H1 (cell line): ENCODE measurements around the gene TCAP.

Experiments
- BACH1 ChIP-seq: IDR thresholded peaks from 2 replicates; pipeline ENCODE4 v1.6.1; 2012; ENCODE audit warnings: low read length, improper control_type of control experiment
- BRCA1 ChIP-seq: IDR thresholded peaks from 2 replicates; pipeline ENCODE4 v1.6.1; 2012; ENCODE audit warnings: low read depth, low read length, improper control_type of control experiment
- EP300 ChIP-seq, 2 experiments: IDR thresholded peaks; 1 replicate in 1 of 2; 2 replicates in 1 of 2; pipeline ENCODE4 v1.6.1; 2011 to 2012; ENCODE audit warnings: low read depth in 2 of 2, low read length in 2 of 2, mild to moderate bottlenecking in 2 of 2, borderline replicate concordance in 1 of 2, inconsistent platforms in 1 of 2, moderate library complexity in 1 of 2
- EZH2 ChIP-seq: fragments of 200-600 bp; sonication (generic); IDR thresholded peaks from 2 replicates; pipeline ENCODE4 v1.7.1; 2012; ENCODE audit warnings: low read depth, mild to moderate bottlenecking, moderate library complexity, low read length, inconsistent platforms; ENCODE audit not compliant: severe bottlenecking
- JUND ChIP-seq: IDR thresholded peaks from 2 replicates; pipeline ENCODE4 v1.6.1; 2011; ENCODE audit warnings: mild to moderate bottlenecking, improper control_type of control experiment, low read length
- POLR2A ChIP-seq, 2 experiments: IDR thresholded peaks; 1 replicate in 1 of 2; 2 replicates in 1 of 2; pipeline ENCODE4 v1.6.1; 2011; ENCODE audit warnings: low read depth in 2 of 2, low read length in 2 of 2, mild to moderate bottlenecking in 2 of 2; ENCODE audit errors: control extremely low read depth in 1 of 2
- RAD21 ChIP-seq, 2 experiments: IDR thresholded peaks in 1 of 2; conservative IDR thresholded peaks in 1 of 2; 2 replicates each; pipeline ENCODE4 v1.6.1; 2011; ENCODE audit warnings: low read depth in 2 of 2, low read length in 2 of 2, improper control_type of control experiment in 1 of 2, inconsistent platforms in 1 of 2, mild to moderate bottlenecking in 1 of 2, moderate library complexity in 1 of 2
- RFX5 ChIP-seq: IDR thresholded peaks from 2 replicates; pipeline ENCODE4 v1.6.1; 2011; ENCODE audit warnings: low read depth, low read length, improper control_type of control experiment, borderline replicate concordance
- RNF2 ChIP-seq: fragments of 200-900, 300-1000 bp; sonication (generic); IDR thresholded peaks from 2 replicates; pipeline ENCODE4 v1.7.1; 2016; ENCODE audit warnings: borderline replicate concordance, low read depth, mild to moderate bottlenecking, antibody characterized with exemption, low read length; ENCODE audit not compliant: poor library complexity, severe bottlenecking; ENCODE audit errors: missing control alignments
- TAF1 ChIP-seq: IDR thresholded peaks from 2 replicates; pipeline ENCODE4 v1.6.1; 2011; ENCODE audit warnings: mild to moderate bottlenecking, low read depth, low read length
- TEAD4 ChIP-seq: IDR thresholded peaks from 2 replicates; pipeline ENCODE4 v1.6.1; 2012; ENCODE audit warnings: low read depth, low read length, inconsistent platforms, mixed read lengths
- TF ChIP-seq, protein P1 (sequence below), 3 experiments: IDR thresholded peaks; 1 replicate in 2 of 3; 2 replicates in 1 of 3; pipeline versions ENCODE4 v1.5.1 to v1.6.1; 2011; ENCODE audit warnings: low read length in 3 of 3, mild to moderate bottlenecking in 3 of 3, inconsistent platforms in 2 of 3, low read depth in 1 of 3, moderate library complexity in 1 of 3; ENCODE audit not compliant: insufficient read depth in 1 of 3; ENCODE audit errors: control extremely low read depth in 1 of 3
- TF ChIP-seq, protein P2 (sequence below): IDR thresholded peaks from 2 replicates; pipeline ENCODE4 v1.6.1; 2012; ENCODE audit warnings: inconsistent platforms

DNA sequence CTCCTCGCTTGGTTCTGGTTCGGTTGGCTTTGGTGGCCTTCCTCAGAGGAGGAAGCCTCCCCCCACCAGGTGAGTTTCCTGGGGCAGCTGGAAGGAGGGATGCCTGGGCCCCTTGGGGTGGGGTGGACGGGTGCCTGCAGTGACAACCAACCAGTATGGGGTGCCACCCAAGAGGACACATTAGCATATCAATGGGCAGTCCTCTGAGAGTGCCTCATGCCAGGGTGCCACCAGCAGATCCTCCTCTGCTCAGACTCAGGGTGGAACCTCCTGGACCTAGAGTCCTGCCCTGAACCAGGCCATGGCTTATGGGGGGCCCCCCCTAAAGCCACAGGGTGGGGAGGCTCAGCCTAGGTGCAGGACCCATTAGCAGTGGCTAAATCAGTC lies 35.7 kb upstream of the TCAP start:
- TF ChIP-seq, protein P1, sequence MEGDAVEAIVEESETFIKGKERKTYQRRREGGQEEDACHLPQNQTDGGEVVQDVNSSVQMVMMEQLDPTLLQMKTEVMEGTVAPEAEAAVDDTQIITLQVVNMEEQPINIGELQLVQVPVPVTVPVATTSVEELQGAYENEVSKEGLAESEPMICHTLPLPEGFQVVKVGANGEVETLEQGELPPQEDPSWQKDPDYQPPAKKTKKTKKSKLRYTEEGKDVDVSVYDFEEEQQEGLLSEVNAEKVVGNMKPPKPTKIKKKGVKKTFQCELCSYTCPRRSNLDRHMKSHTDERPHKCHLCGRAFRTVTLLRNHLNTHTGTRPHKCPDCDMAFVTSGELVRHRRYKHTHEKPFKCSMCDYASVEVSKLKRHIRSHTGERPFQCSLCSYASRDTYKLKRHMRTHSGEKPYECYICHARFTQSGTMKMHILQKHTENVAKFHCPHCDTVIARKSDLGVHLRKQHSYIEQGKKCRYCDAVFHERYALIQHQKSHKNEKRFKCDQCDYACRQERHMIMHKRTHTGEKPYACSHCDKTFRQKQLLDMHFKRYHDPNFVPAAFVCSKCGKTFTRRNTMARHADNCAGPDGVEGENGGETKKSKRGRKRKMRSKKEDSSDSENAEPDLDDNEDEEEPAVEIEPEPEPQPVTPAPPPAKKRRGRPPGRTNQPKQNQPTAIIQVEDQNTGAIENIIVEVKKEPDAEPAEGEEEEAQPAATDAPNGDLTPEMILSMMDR (IDR thresholded peaks at IDR 0.05; ENCODE audit: control extremely low read depth in 1 of 3, insufficient read depth in 1 of 3, low read depth in 1 of 3, low read length in 3 of 3): no peak
- no peak for TF ChIP-seq BACH1
- TF ChIP-seq TEAD4: no peak
- TF ChIP-seq POLR2A (IDR thresholded peaks at IDR 0.05; ENCODE audit: control extremely low read depth in 1 of 2, low read depth in 2 of 2, low read length in 2 of 2): no peak
- TF ChIP-seq RAD21 (IDR thresholded peaks at IDR 0.05 in 1 of 2, conservative IDR thresholded peaks at IDR 0.05 in 1 of 2; ENCODE audit: low read depth in 2 of 2, low read length in 2 of 2): no peak
- TF ChIP-seq EZH2: no peak
- TF ChIP-seq RFX5: no peak
- no peak for TF ChIP-seq EP300 (IDR thresholded peaks at IDR 0.05; ENCODE audit: borderline replicate concordance in 1 of 2, low read depth in 2 of 2, low read length in 2 of 2)
- TF ChIP-seq BRCA1: no peak
- TF ChIP-seq JUND: no peak
- no peak for TF ChIP-seq TAF1
- TF ChIP-seq, protein P2, sequence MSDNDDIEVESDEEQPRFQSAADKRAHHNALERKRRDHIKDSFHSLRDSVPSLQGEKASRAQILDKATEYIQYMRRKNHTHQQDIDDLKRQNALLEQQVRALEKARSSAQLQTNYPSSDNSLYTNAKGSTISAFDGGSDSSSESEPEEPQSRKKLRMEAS: no peak
- no peak for TF ChIP-seq RNF2
